ENCODE results near the gene MFAP3L. TPM values are rescaled to one million over a fixed set of nuclear protein-coding genes. Genes with fewer than 3 reads are reported as not detected.
"Not testable (repeated sequence)": the region's sequence is repeated elsewhere in the genome, so short reads cannot be mapped to it uniquely, and the experiment has no call there.

MFAP3L gene
- total RNA-seq, 2 donors from 2014 or later, result 1.3 to 14.5 TPM

DNA sequence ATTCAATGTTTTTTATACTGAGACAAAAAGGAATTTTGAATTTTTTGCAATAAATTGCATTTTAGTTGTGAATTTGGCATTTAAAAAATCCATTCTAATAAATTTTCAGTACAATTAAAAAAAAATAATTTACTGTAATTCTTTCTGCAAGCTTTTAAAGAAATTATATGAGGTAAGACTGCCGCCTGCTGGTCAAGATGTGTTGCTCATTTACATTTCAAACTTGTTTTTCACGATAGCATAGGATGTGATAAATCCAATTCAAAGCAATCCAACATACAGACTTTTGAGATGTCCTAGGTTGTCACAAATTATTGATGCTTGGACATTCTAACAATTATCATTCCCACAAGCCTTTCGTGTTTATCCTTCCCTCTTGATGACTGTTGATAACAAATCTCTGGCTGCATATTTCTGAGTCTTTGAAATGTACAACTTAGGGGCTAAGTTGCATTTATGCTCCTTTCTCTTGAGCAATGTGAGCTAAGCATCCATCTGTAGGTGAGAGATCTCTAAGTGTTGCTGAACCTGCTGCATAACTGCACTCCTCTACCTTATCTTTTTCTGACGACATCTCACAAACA lies 21.7 kb upstream of the MFAP3L start:
- intact Hi-C loops (cut with DNase I), result no loop called here
- no peak for ATAC-seq
- WGBS, 2 donors, result 9 to 12% methylated on average over 4 of the region's 4 CpGs

GRCh38 chr4:170046156-170046555 lies 20.0 kb upstream of the MFAP3L start:
- intact Hi-C loops (cut with DNase I); H3K9me3 ChIP-seq; ATAC-seq: not testable (repeated sequence)

More for the DNA sequence above, 21.7 kb upstream of the MFAP3L start:
- no peaks in the 10 kb centered on the region for H3K36me3 ChIP-seq (replicated peaks in 1 of 2; ENCODE audit: insufficient read depth in 1 of 2, low read depth in 2 of 2)
- peak; percentile 61 to 74 (median 70) for DNase-seq
- TF ChIP-seq POLR2A (IDR thresholded peaks at IDR 0.05), result no peak
- peak; percentile 42 to 89 (median 81) for TF ChIP-seq CTCF (IDR thresholded peaks at IDR 0.05)
- H3K4me1 ChIP-seq, result no peaks in the 10 kb centered on the region
- no peak overlapping the region for H3K27ac ChIP-seq
- no peaks in the 10 kb centered on the region for H3K9me3 ChIP-seq
- H3K27me3 ChIP-seq, result no peaks in the 10 kb centered on the region
- H3K4me3 ChIP-seq, result no peak overlapping the region

GRCh38 chr4:170040031-170040680 lies 14.0 kb upstream of the MFAP3L start:
- no peaks in the 10 kb centered on the region for H3K36me3 ChIP-seq (replicated peaks in 1 of 2; ENCODE audit: insufficient read depth in 1 of 2, low read depth in 2 of 2)
- no peak for DNase-seq
- intact Hi-C loops (cut with DNase I), result no loop called here
- ATAC-seq, result no peak
- H3K4me3 ChIP-seq, result no peak overlapping the region
- WGBS, 2 donors, result 68 to 76% methylated on average over 3 to 12 of the region's 12 CpGs
- TF ChIP-seq POLR2A (IDR thresholded peaks at IDR 0.05), result no peak
- no peak for TF ChIP-seq CTCF (IDR thresholded peaks at IDR 0.05)
- H3K4me1 ChIP-seq, result no peaks in the 10 kb centered on the region
- no peaks in the 10 kb centered on the region for H3K27me3 ChIP-seq
- H3K9me3 ChIP-seq, result no peaks in the 10 kb centered on the region
- no peak overlapping the region for H3K27ac ChIP-seq

More at GRCh38 chr4:170046156-170046555, 20.0 kb upstream of the MFAP3L start:
- H3K36me3 ChIP-seq (replicated peaks in 1 of 2; ENCODE audit: insufficient read depth in 1 of 2, low read depth in 2 of 2); DNase-seq; H3K27me3 ChIP-seq; H3K4me3 ChIP-seq; H3K27ac ChIP-seq; H3K4me1 ChIP-seq: not testable (repeated sequence)
- WGBS, 2 donors, result 94% methylated on average over 12 of the region's 24 CpGs; no CpG with 5 or more reads in 1 of the 2 donors

DNA sequence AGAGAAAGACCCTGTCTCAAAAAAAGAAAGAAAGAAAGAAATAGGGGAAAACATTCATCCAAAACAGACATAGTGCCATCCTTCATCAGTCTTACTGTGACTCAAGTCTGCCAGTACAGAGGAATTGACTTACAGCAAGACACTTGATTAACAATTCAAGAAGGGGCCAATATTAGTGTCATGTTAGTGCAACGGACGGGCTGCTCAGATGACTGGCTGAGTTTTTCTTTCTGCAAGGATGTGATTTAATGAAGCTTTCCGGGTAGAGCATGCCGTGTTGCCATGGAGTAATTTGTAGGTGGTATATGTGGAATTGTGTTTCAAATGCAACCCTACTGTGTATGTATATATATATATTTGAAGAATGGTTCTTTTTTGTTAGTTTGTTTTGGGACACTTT lies 12.6 kb upstream of the MFAP3L start:
- H3K27me3 ChIP-seq, result no peaks in the 10 kb centered on the region
- intact Hi-C loops (cut with DNase I), result no loop called here
- no peak for TF ChIP-seq CTCF (IDR thresholded peaks at IDR 0.05)
- H3K4me1 ChIP-seq, result no peaks in the 10 kb centered on the region
- no peak overlapping the region for H3K4me3 ChIP-seq
- no peak overlapping the region for H3K27ac ChIP-seq
- no peak for ATAC-seq
- H3K36me3 ChIP-seq (replicated peaks in 1 of 2; ENCODE audit: insufficient read depth in 1 of 2, low read depth in 2 of 2), result no peaks in the 10 kb centered on the region
- H3K9me3 ChIP-seq, result no peaks in the 10 kb centered on the region
- WGBS, 2 donors, result 50 to 60% methylated on average over 4 of the region's 4 CpGs
- no peak for DNase-seq

- intact Hi-C loops (cut with DNase I), result no loop called here
- no peaks in the 10 kb centered on the region for H3K4me1 ChIP-seq
- ATAC-seq (no peak), DNase-seq (no peak)
- no peaks in the 10 kb centered on the region for H3K27me3 ChIP-seq
- no peaks in the 10 kb centered on the region for H3K36me3 ChIP-seq (replicated peaks in 1 of 2; ENCODE audit: insufficient read depth in 1 of 2, low read depth in 2 of 2)
- TF ChIP-seq CTCF (IDR thresholded peaks at IDR 0.05) (no peak), POLR2A (IDR thresholded peaks at IDR 0.05) (no peak)
- H3K27ac ChIP-seq, result no peak overlapping the region
- H3K9me3 ChIP-seq, result no peaks in the 10 kb centered on the region
- H3K4me3 ChIP-seq, result no peak overlapping the region
- 69 to 72% methylated on average over 7 of the region's 7 CpGs for WGBS, 2 donors
These were observed 12.0 kb upstream of the MFAP3L start for GRCh38 chr4:170038232-170038631.
